Measurements from ENCODE around the gene PEX12. TPM values are rescaled to one million over a fixed set of nuclear protein-coding genes. Genes with fewer than 3 reads are reported as not detected.

PEX12 gene
- total and polyA plus RNA-seq, 9 of the 15 experiments (the other 6 are each of a cell fraction or from before 2014, with no cell fraction given) = 4.0 to 12.4 (median 6.4) TPM

DNA sequence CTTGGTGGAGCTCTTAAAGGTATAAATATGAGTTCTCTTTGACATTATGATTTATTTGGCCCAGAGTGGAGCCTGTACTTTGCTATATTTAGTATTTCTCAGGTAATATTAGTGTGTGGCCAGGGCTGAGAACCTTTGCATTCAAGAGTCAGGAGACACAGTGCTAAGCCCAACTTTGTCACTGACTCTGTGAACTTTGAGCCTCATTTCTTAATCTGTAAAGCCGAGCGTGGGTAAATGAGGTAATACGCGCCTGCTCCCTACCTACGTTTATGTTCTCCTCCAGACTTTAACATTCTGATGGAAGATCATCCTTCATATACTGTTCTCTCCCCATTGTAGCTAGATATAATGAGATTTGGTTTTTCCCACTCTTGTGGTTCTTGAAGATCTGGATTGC is 19.2 kb upstream of the PEX12 start:
- POLR2A ChIA-PET = interaction anchor here (0.5 to 5.0 kb wide), 5 partner anchors 8 to 22 kb away, joined by 3 to 30 read pairs (median 15); partner anchors contain the start of gene PEX12
- no TSS peak for BruUV-seq (replicated peaks)
- H3K9me3 ChIP-seq (replicated peaks; ENCODE audit: control insufficient read depth, insufficient read depth, low read depth, low read length) = no peaks in the 10 kb centered on the region
- no peaks in the 10 kb centered on the region for H3K9me1 ChIP-seq (ENCODE audit: control insufficient read depth, insufficient read depth, low read length)
- no peak overlapping the region for H3K9ac ChIP-seq (ENCODE audit: insufficient read depth in 1 of 2, low read depth in 2 of 2, low read length in 2 of 2)
- no peaks in the 10 kb centered on the region for H4K20me1 ChIP-seq (replicated peaks; ENCODE audit: control insufficient read depth, insufficient read depth, low read length)
- H3K27me3 ChIP-seq (ENCODE audit: control insufficient read depth in 2 of 2, insufficient read depth in 2 of 2, low read length in 2 of 2) = no peaks in the 10 kb centered on the region
- WGBS (ENCODE audit: insufficient coverage, low coverage, missing lambda C conversion rate) = 98% methylated on average over 4 of the region's 5 CpGs
- no peak for FAIRE-seq
- peaks cover 100% of the 10 kb centered on the region for H3K36me3 ChIP-seq (ENCODE audit: control insufficient read depth, insufficient read depth, low read length)
- no peak overlapping the region for H3K4me2 ChIP-seq (ENCODE audit: insufficient read depth, low read length)
- H2AFZ ChIP-seq (ENCODE audit: low read depth, low read length) = no peak overlapping the region
- CTCF ChIA-PET (ENCODE audit: low intra/inter-chr PET ratio) = no interaction called here
- in situ Hi-C loops (cut with MboI) = no loop called here
- no peak overlapping the region for H3K27ac ChIP-seq (ENCODE audit: extremely low read depth, low read depth, low read length)
- intact Hi-C loops (cut with micrococcal nuclease) = no loop called here
- no peak overlapping the region for H3K4me3 ChIP-seq
- no peak for DNase-seq (ENCODE audit: extremely low read depth in 1 of 4, low spot score in 3 of 4)
- no peak; the same call in 2 of the 3 replicates for ATAC-seq
- H3K4me1 ChIP-seq (replicated peaks in 1 of 2; ENCODE audit: control insufficient read depth in 2 of 2, insufficient read depth in 2 of 2, low read length in 2 of 2) = peaks cover 0 to 7% of the 10 kb centered on the region in 2 experiments; a peak in 1 of 5 replicates
- TF ChIP-seq GATAD2A (IDR thresholded peaks at IDR 0.05) (no peak), RBM15 (IDR thresholded peaks at IDR 0.05; ENCODE audit: insufficient read depth, low read length) (no peak), ZBTB7A (IDR thresholded peaks at IDR 0.05; ENCODE audit: borderline replicate concordance, control insufficient read depth, low read depth, low read length) (no peak)
- TF ChIP-seq, protein P1, sequence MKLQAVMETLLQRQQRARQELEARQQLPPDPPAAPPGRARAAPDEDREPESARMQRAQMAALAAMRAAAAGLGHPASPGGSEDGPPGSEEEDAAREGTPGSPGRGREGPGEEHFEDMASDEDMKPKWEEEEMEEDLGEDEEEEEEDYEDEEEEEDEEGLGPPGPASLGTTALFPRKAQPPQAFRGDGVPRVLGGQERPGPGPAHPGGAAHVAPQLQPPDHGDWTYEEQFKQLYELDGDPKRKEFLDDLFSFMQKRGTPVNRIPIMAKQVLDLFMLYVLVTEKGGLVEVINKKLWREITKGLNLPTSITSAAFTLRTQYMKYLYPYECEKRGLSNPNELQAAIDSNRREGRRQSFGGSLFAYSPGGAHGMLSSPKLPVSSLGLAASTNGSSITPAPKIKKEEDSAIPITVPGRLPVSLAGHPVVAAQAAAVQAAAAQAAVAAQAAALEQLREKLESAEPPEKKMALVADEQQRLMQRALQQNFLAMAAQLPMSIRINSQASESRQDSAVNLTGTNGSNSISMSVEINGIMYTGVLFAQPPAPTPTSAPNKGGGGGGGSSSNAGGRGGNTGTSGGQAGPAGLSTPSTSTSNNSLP (IDR thresholded peaks at IDR 0.05; ENCODE audit: borderline replicate concordance, low read depth, low read length) = no peak
- TF ChIP-seq, protein P2, sequence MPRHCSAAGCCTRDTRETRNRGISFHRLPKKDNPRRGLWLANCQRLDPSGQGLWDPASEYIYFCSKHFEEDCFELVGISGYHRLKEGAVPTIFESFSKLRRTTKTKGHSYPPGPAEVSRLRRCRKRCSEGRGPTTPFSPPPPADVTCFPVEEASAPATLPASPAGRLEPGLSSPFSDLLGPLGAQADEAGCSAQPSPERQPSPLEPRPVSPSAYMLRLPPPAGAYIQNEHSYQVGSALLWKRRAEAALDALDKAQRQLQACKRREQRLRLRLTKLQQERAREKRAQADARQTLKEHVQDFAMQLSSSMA (CRISPR knock-in tag; IDR thresholded peaks at IDR 0.05) = no peak
- peaks cover 66% of the 10 kb centered on the region for H3K79me2 ChIP-seq (ENCODE audit: control insufficient read depth, insufficient read depth, low read length)

Data from K562 (cell line).